Stimulated activated CD4-positive, alpha-beta T cell treated with anti-CD3 and anti-CD28 coated beads, Interleukin-2, amount 100 ng/mL, for 4 hours (primary cell): ENCODE data around the gene PROM2.

Source experiments
- DNase-seq: peaks from one replicate; pipeline ENCODE4 v3.0.0-alpha.2; 2020; ENCODE audit warnings: low read depth

PROM2 gene

GRCh38 chr2:95285542-95285932 lies 11.3 kb downstream of the PROM2 start:
- DNase-seq: no peak

- no peak for DNase-seq
Measured at GRCh38 chr2:95287336-95287735, 13.1 kb downstream of the PROM2 start.

- no peak for DNase-seq
Measured at GRCh38 chr2:95287806-95288205, 13.6 kb downstream of the PROM2 start.

GRCh38 chr2:95289253-95289652 lies 15.0 kb downstream of the PROM2 start:
- no peak for DNase-seq

- DNase-seq: no peak
Measured at GRCh38 chr2:95291222-95291621, 17.0 kb downstream of the PROM2 start.

GRCh38 chr2:95292623-95293260 lies 18.5 kb downstream of the PROM2 start:
- DNase-seq: no peak

GRCh38 chr2:95294579-95295250 lies 20.5 kb downstream of the PROM2 start:
- DNase-seq: no peak

GRCh38 chr2:95295376-95295775 lies 21.1 kb downstream of the PROM2 start:
- DNase-seq: no peak

GRCh38 chr2:95296011-95296410 lies 21.8 kb downstream of the PROM2 start:
- DNase-seq: no peak

GRCh38 chr2:95296880-95297487 lies 22.7 kb downstream of the PROM2 start, which contains the start of gene KCNIP3:
KCNIP3 (plus strand) TSS chr2:95297347; CDS start chr2:95297439, 92 bp downstream.
- DNase-seq: no peak

GRCh38 chr2:95297639-95298395 lies 23.6 kb downstream of the PROM2 start:
- no peak for DNase-seq

- no peak for DNase-seq
Measured at GRCh38 chr2:95298486-95299111, 24.4 kb downstream of the PROM2 start.

- DNase-seq: no peak
Measured at GRCh38 chr2:95299961-95300360, 25.7 kb downstream of the PROM2 start.

GRCh38 chr2:95300450-95300849 lies 26.2 kb downstream of the PROM2 start:
- DNase-seq: no peak

- DNase-seq: no peak
Measured at GRCh38 chr2:95301186-95301585, 26.9 kb downstream of the PROM2 start.

- no peak for DNase-seq
Measured at GRCh38 chr2:95301876-95302641, 27.8 kb downstream of the PROM2 start.

GRCh38 chr2:95303191-95303919 lies 29.1 kb downstream of the PROM2 start:
- DNase-seq: no peak

GRCh38 chr2:95305380-95306061 lies 31.3 kb downstream of the PROM2 start:
- no peak for DNase-seq

- no peak for DNase-seq
Measured at GRCh38 chr2:95306336-95306895, 32.2 kb downstream of the PROM2 start.

GRCh38 chr2:95307036-95307435 lies 32.8 kb downstream of the PROM2 start:
- DNase-seq: no peak
